Measurements from ENCODE around the gene ADAMTS2. TPM values are rescaled to one million over a fixed set of nuclear protein-coding genes. Genes with fewer than 3 reads are reported as not detected.

The ADAMTS2 gene
- total RNA-seq, 1 donor from 2014 or later, result 93.2 TPM

- Mint-ChIP-seq H3K27me3 (ENCODE audit: low read depth) (no peaks in the 10 kb centered on the region), H3K36me3 (ENCODE audit: low read depth) (peaks cover 4% of the 10 kb centered on the region), H3K9me3 (ENCODE audit: low read depth) (no peaks in the 10 kb centered on the region), H3K4me3 (ENCODE audit: unreplicated experiment) (no peak overlapping the region), H3K4me1 (ENCODE audit: low read depth) (no peaks in the 10 kb centered on the region), H3K27ac (ENCODE audit: unreplicated experiment) (no peak overlapping the region)
- peak; percentile 86 for DNase-seq (ENCODE audit: low spot score)
- TF ChIP-seq CTCF (IDR thresholded peaks at IDR 0.05), result no peak
Measured at GRCh38 chr5:179198825-179199224, 146.4 kb downstream of the ADAMTS2 start.

- Mint-ChIP-seq H3K9me3 (ENCODE audit: low read depth) (no peaks in the 10 kb centered on the region), H3K27ac (ENCODE audit: unreplicated experiment) (no peak overlapping the region), H3K4me1 (ENCODE audit: low read depth) (no peaks in the 10 kb centered on the region), H3K36me3 (ENCODE audit: low read depth) (no peaks in the 10 kb centered on the region), H3K4me3 (ENCODE audit: unreplicated experiment) (no peak overlapping the region), H3K27me3 (ENCODE audit: low read depth) (no peaks in the 10 kb centered on the region)
- peak; percentile 24 for DNase-seq (ENCODE audit: low spot score)
- TF ChIP-seq CTCF (IDR thresholded peaks at IDR 0.05), result no peak
Measured at GRCh38 chr5:179196405-179197079, 148.7 kb downstream of the ADAMTS2 start.

- Mint-ChIP-seq H3K27ac (ENCODE audit: unreplicated experiment) (no peak overlapping the region), H3K9me3 (ENCODE audit: low read depth) (no peaks in the 10 kb centered on the region), H3K27me3 (ENCODE audit: low read depth) (no peaks in the 10 kb centered on the region), H3K4me3 (ENCODE audit: unreplicated experiment) (no peak overlapping the region), H3K36me3 (ENCODE audit: low read depth) (no peaks in the 10 kb centered on the region), H3K4me1 (ENCODE audit: low read depth) (no peaks in the 10 kb centered on the region)
- peak; percentile 87 for DNase-seq (ENCODE audit: low spot score)
- no peak for TF ChIP-seq CTCF (IDR thresholded peaks at IDR 0.05)
Measured at GRCh38 chr5:179195561-179196404, 149.5 kb downstream of the ADAMTS2 start.

GRCh38 chr5:179194941-179195381 lies 150.3 kb downstream of the ADAMTS2 start:
- peak; percentile 90 for DNase-seq (ENCODE audit: low spot score)
- Mint-ChIP-seq H3K36me3 (ENCODE audit: low read depth) (no peaks in the 10 kb centered on the region), H3K4me3 (ENCODE audit: unreplicated experiment) (no peak overlapping the region), H3K4me1 (ENCODE audit: low read depth) (no peaks in the 10 kb centered on the region), H3K27me3 (ENCODE audit: low read depth) (no peaks in the 10 kb centered on the region), H3K27ac (ENCODE audit: unreplicated experiment) (no peak overlapping the region), H3K9me3 (ENCODE audit: low read depth) (no peaks in the 10 kb centered on the region)
- no peak for TF ChIP-seq CTCF (IDR thresholded peaks at IDR 0.05)

GRCh38 chr5:179194201-179194910 lies 150.9 kb downstream of the ADAMTS2 start:
- Mint-ChIP-seq H3K27ac (ENCODE audit: unreplicated experiment) (no peak overlapping the region), H3K4me1 (ENCODE audit: low read depth) (no peaks in the 10 kb centered on the region), H3K36me3 (ENCODE audit: low read depth) (no peaks in the 10 kb centered on the region), H3K4me3 (ENCODE audit: unreplicated experiment) (no peak overlapping the region), H3K9me3 (ENCODE audit: low read depth) (no peaks in the 10 kb centered on the region), H3K27me3 (ENCODE audit: low read depth) (no peaks in the 10 kb centered on the region)
- peak; percentile 74 for DNase-seq (ENCODE audit: low spot score)
- no peak for TF ChIP-seq CTCF (IDR thresholded peaks at IDR 0.05)
